Activated CD8-positive, alpha-beta memory T cell treated with anti-CD3 and anti-CD28 coated beads for 48 hours (primary cell): ENCODE data around the gene RGS4.
A peak's percentile ranks its signal among the peaks of the same experiment; 100 is the strongest.
"Not testable (repeated sequence)": the region's sequence is repeated elsewhere in the genome, so short reads cannot be mapped to it uniquely, and the experiment has no call there.

Experiments
- DNase-seq, 3 experiments: peaks; one replicate each; pipeline ENCODE4 v3.0.0-alpha.2; 2020; ENCODE audit warnings: low read depth in 2 of 3, low spot score in 2 of 3

RGS4 gene

GRCh38 chr1:163066686-163067085, 2.5 kb upstream of the RGS4 start:
- DNase-seq = no peak

GRCh38 chr1:163068716-163069115, 445 bp upstream of the RGS4 start:
- DNase-seq = no peak

- no peak for DNase-seq
Measured at GRCh38 chr1:163069655-163070277, 605 bp downstream of the RGS4 start.

DNA sequence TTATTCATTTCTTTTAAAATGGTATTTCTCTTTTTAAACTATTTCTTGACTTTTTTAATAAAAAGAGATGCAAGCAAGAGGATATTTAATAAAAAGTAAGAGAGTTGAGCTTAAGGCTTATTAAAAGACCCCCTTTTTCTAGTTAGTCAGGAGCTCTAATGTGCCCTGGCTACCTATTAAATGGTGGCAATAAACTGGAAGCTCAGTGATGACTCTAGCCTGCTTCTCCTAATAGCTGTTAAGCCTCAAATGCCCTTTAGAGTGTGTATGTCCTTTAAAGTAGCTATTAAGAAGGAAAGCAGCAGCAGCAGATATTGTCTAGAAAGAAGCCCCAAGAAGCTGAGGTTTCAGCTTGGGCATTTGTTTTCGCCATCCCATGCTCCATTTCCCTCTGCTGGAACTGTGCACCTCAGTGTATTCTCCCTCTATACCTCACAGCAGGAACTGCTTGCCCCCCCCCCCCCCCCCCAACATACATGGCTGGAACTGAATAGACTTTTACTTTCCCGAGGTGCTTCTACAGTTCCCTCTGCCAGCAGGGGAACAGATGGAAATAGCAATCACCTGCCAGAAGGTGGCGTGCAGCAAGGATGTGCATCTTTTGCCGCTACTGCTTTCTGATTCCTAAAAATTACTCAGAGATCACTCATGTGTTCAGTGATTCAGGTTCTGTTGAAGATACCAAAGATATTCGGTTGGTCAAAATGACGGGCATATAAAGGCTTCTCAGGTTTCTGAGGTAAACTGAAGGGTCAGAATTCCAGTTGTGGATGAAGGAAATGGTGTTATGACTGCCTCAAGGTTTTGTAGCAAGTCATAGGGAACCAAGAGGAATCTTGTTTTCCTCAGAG, 2.5 kb downstream of the RGS4 start:
- peak in 2 of 3 experiments; percentile 1 to 4 for DNase-seq

GRCh38 chr1:163072658-163073057, 3.5 kb downstream of the RGS4 start:
- no peak for DNase-seq

GRCh38 chr1:163074004-163074403, 4.8 kb downstream of the RGS4 start:
- no peak for DNase-seq

GRCh38 chr1:163074716-163075284, 5.6 kb downstream of the RGS4 start:
- no peak for DNase-seq

- DNase-seq = no peak
Measured at GRCh38 chr1:163076044-163076443, 6.9 kb downstream of the RGS4 start.

GRCh38 chr1:163076446-163076845, 7.3 kb downstream of the RGS4 start:
- no peak for DNase-seq

GRCh38 chr1:163076981-163077761, 8.0 kb downstream of the RGS4 start:
- DNase-seq = no peak

DNA sequence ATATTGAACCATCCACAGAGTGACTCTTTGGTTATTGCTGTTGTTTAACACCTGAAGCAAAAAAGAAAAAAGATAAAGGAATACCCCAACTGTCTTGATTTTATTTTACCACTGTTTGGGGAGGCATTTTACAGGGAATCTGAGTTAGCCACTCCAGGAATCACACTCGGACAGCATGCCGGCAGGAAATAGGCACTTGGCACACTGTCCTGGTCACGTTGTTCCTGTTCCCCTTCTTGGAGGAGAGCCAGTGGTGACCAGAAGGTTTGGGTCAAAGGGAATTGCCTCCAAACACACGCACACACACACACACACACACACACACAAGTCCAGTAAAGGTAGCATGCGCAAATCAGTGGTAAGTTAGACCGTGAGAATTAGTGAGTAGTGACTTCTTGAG, 13.8 kb downstream of the RGS4 start:
- no peak for DNase-seq

- no peak for DNase-seq
Measured at GRCh38 chr1:163083690-163084089, 14.5 kb downstream of the RGS4 start.

- no peak for DNase-seq
Measured at GRCh38 chr1:163084330-163084729, 15.2 kb downstream of the RGS4 start.

- DNase-seq = no peak
Measured at GRCh38 chr1:163085041-163085903, 16.1 kb downstream of the RGS4 start.

DNA sequence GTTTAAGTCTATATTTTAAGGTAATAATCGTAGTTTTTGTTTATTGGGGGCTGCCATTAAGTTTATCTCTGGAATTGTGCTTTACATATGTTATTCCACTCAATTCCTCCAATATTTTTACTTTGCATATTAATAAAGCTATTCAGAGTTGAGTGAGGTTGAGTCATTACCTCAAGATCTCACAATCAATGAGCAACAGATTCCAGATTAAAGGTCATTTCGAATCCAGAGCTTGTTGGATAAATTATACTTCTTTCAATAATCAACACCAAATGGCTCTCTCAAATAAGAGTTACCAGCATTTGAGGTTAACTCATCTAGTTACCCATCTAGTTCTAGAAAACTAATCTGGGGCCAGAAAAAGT, 16.7 kb downstream of the RGS4 start:
- DNase-seq = no peak

GRCh38 chr1:163089117-163089516, 20.0 kb downstream of the RGS4 start:
- not testable (repeated sequence) for DNase-seq

GRCh38 chr1:163090321-163090945, 21.3 kb downstream of the RGS4 start:
- no peak for DNase-seq

- no peak for DNase-seq
Measured at GRCh38 chr1:163093169-163093568, 24.0 kb downstream of the RGS4 start.

GRCh38 chr1:163093579-163093978, 24.4 kb downstream of the RGS4 start:
- DNase-seq = no peak

- no peak for DNase-seq
Measured at GRCh38 chr1:163094182-163094581, 25.0 kb downstream of the RGS4 start.
